MM.1S (cell line): Measurements from ENCODE around the gene KDM6A.

ENCODE experiments used
- DNase-seq: peaks from one replicate; pipeline ENCODE4 v3.0.0-alpha.2; 2015
- H2AFZ ChIP-seq: fragments of 300-600 bp; sonication (generic); 2 replicates; pipeline ENCODE4 v1.6.0; 2016; ENCODE audit warnings: antibody characterized with exemption, low read length
- H3F3A ChIP-seq: fragments of 300-600 bp; sonication (generic); 2 replicates; pipeline ENCODE4 v1.6.1; 2016; ENCODE audit warnings: mild to moderate bottlenecking, antibody characterized with exemption, low read length, moderate library complexity, mixed read lengths; ENCODE audit not compliant: insufficient read depth
- H3K27ac ChIP-seq: fragments of 300-600 bp; sonication (generic); 2 replicates; pipeline ENCODE4 v1.5.1; 2016; ENCODE audit warnings: mild to moderate bottlenecking, low read length
- H3K27me3 ChIP-seq: fragments of 300-600 bp; sonication (generic); replicated peaks from 2 replicates; pipeline ENCODE4 v1.6.0; 2016; ENCODE audit warnings: low read length; ENCODE audit not compliant: insufficient read depth
- H3K36me3 ChIP-seq: fragments of 300-600 bp; sonication (generic); replicated peaks from 2 replicates; pipeline ENCODE4 v1.6.1; 2016; ENCODE audit warnings: mild to moderate bottlenecking, low read length, mixed read lengths; ENCODE audit not compliant: insufficient read depth
- H3K4me1 ChIP-seq: fragments of 300-600 bp; sonication (generic); 2 replicates; pipeline ENCODE4 v1.6.1; 2016; ENCODE audit warnings: low read length, mixed read lengths
- H3K4me2 ChIP-seq: fragments of 300-600 bp; sonication (generic); 2 replicates; pipeline ENCODE4 v1.6.0; 2016; ENCODE audit warnings: low read depth, low read length
- H3K4me3 ChIP-seq: fragments of 300-600 bp; sonication (generic); 2 replicates; pipeline ENCODE4 v1.5.1; 2016; ENCODE audit warnings: low read length, mixed read lengths
- H3K79me2 ChIP-seq: fragments of 300-600 bp; sonication (generic); 2 replicates; pipeline ENCODE4 v1.6.1; 2016; ENCODE audit warnings: mixed run types, low read length, mixed read lengths
- H3K9ac ChIP-seq: fragments of 300-600 bp; sonication (generic); 2 replicates; pipeline ENCODE4 v1.6.1; 2016; ENCODE audit warnings: low read length, mixed read lengths
- H3K9me2 ChIP-seq: fragments of 300-600 bp; sonication (generic); replicated peaks from 2 replicates; pipeline ENCODE4 v1.6.1; 2016; ENCODE audit warnings: mild to moderate bottlenecking, low read length, mixed read lengths; ENCODE audit not compliant: insufficient read depth
- H3K9me3 ChIP-seq: fragments of 300-600 bp; sonication (generic); replicated peaks from 2 replicates; pipeline ENCODE4 v1.6.1; 2016; ENCODE audit warnings: mild to moderate bottlenecking, low read length, mixed read lengths; ENCODE audit not compliant: insufficient read depth
- H4K20me1 ChIP-seq: fragments of 300-600 bp; sonication (generic); 2 replicates; pipeline ENCODE4 v1.6.1; 2016; ENCODE audit warnings: mild to moderate bottlenecking, low read length, moderate library complexity, mixed read lengths; ENCODE audit not compliant: insufficient read depth
- CTCF ChIP-seq: fragments of 300-600 bp; sonication (generic); IDR thresholded peaks from 2 replicates; pipeline ENCODE4 v1.5.1; 2016; ENCODE audit warnings: antibody characterized with exemption, low read length, mixed read lengths
- EZH2 ChIP-seq: fragments of 300-600 bp; sonication (generic); optimal IDR thresholded peaks from 2 replicates; pipeline ENCODE3; 2017; ENCODE audit warnings: low read depth, mild to moderate bottlenecking, antibody characterized with exemption, low read length, mixed read lengths
- EZH2phosphoT487 ChIP-seq: fragments of 300-600 bp; sonication (generic); IDR thresholded peaks from 2 replicates; pipeline ENCODE4 v1.6.1; 2018; ENCODE audit warnings: antibody characterized with exemption, low read length

Gene KDM6A

GRCh38 chrX:45077748-45078424 is 204.9 kb downstream of the KDM6A start:
- TF ChIP-seq EZH2 (no peak), CTCF (no peak), EZH2phosphoT487 (no peak)
- H3K4me2 ChIP-seq = peak overlapping the region; percentile 66
- no peaks in the 10 kb centered on the region for H3K27me3 ChIP-seq
- peak; percentile 59 for DNase-seq
- H2AFZ ChIP-seq = no peak overlapping the region
- 0 out of 2 replicates have a peak, but pooled peaks cover 9% of the 10 kb centered on the region for H3F3A ChIP-seq
- peaks cover 29% of the 10 kb centered on the region for H3K79me2 ChIP-seq
- H3K4me3 ChIP-seq = peak overlapping the region; percentile 22; the same call in 1 of the 2 replicates
- H3K36me3 ChIP-seq = no peaks in the 10 kb centered on the region; the same call in 1 of the 2 replicates
- no peaks in the 10 kb centered on the region for H3K9me2 ChIP-seq
- no peaks in the 10 kb centered on the region for H4K20me1 ChIP-seq
- H3K27ac ChIP-seq = peak overlapping the region; percentile 22; the same call in 1 of the 2 replicates
- no peak overlapping the region for H3K9ac ChIP-seq
- H3K9me3 ChIP-seq = no peaks in the 10 kb centered on the region
- H3K4me1 ChIP-seq = peaks cover 14% of the 10 kb centered on the region; the same call in 1 of the 2 replicates

GRCh38 chrX:45083314-45083713 is 210.3 kb downstream of the KDM6A start:
- Histone ChIP-seq H3K36me3 (no peaks in the 10 kb centered on the region; the same call in 1 of the 2 replicates), H3K4me2 (peak overlapping the region; percentile 34; the same call in 1 of the 2 replicates), H3K4me1 (peaks cover 10% of the 10 kb centered on the region; the same call in 1 of the 2 replicates), H3K9ac (no peak overlapping the region), H3K9me2 (no peaks in the 10 kb centered on the region), H2AFZ (no peak overlapping the region), H3K4me3 (no peak overlapping the region), H3K79me2 (peaks cover 7% of the 10 kb centered on the region), H3F3A (peaks cover 5% of the 10 kb centered on the region; the same call in 1 of the 2 replicates), H3K9me3 (no peaks in the 10 kb centered on the region), H3K27ac (peak overlapping the region; percentile 13; the same call in 1 of the 2 replicates), H3K27me3 (no peaks in the 10 kb centered on the region), H4K20me1 (no peaks in the 10 kb centered on the region)
- TF ChIP-seq CTCF (no peak), EZH2phosphoT487 (no peak), EZH2 (no peak)
- DNase-seq = peak; percentile 44

GRCh38 chrX:45110494-45110893 is 237.5 kb downstream of the KDM6A start:
- no peak for TF ChIP-seq EZH2
- H3K79me2 ChIP-seq = no peaks in the 10 kb centered on the region
- no peak overlapping the region for H3K4me3 ChIP-seq
- H3K9me2 ChIP-seq = no peaks in the 10 kb centered on the region
- DNase-seq = no peak
- no peaks in the 10 kb centered on the region for H3K4me1 ChIP-seq
- H3K27me3 ChIP-seq = no peaks in the 10 kb centered on the region
- H2AFZ ChIP-seq = no peak overlapping the region
- no peak overlapping the region for H3K27ac ChIP-seq
- H4K20me1 ChIP-seq = no peaks in the 10 kb centered on the region
- no peaks in the 10 kb centered on the region for H3F3A ChIP-seq
- no peaks in the 10 kb centered on the region for H3K36me3 ChIP-seq
- H3K9me3 ChIP-seq = no peaks in the 10 kb centered on the region
- H3K4me2 ChIP-seq = no peak overlapping the region
- H3K9ac ChIP-seq = no peak overlapping the region

- H3K4me1 ChIP-seq = no peaks in the 10 kb centered on the region
- H3K4me2 ChIP-seq = no peak overlapping the region
- no peak overlapping the region for H3K4me3 ChIP-seq
- H3F3A ChIP-seq = no peaks in the 10 kb centered on the region
- TF ChIP-seq EZH2 (no peak), CTCF (no peak), EZH2phosphoT487 (no peak)
- no peak for DNase-seq
- no peak overlapping the region for H2AFZ ChIP-seq
- no peaks in the 10 kb centered on the region for H3K79me2 ChIP-seq
- no peaks in the 10 kb centered on the region for H3K9me2 ChIP-seq
- H4K20me1 ChIP-seq = no peaks in the 10 kb centered on the region
- H3K36me3 ChIP-seq = no peaks in the 10 kb centered on the region
- H3K27ac ChIP-seq = no peak overlapping the region
- no peak overlapping the region for H3K9ac ChIP-seq
- H3K9me3 ChIP-seq = no peaks in the 10 kb centered on the region
- H3K27me3 ChIP-seq = no peaks in the 10 kb centered on the region
Measured at GRCh38 chrX:45126158-45126557, 253.2 kb downstream of the KDM6A start.
